ENCODE results near the gene PRLH.

The PRLH gene, protein sequence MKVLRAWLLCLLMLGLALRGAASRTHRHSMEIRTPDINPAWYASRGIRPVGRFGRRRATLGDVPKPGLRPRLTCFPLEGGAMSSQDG

GRCh38 chr2:237566401-237567235 is at the start of gene PRLH:
Gene PRLH (plus strand): TSS chr2:237566574. CDS start chr2:237566574, 0 bp downstream.
- Histone ChIP-seq H3K36me3 (ENCODE audit: insufficient read depth, low read depth, low read length) (no peaks in the 10 kb centered on the region), H3K27me3 (ENCODE audit: insufficient read depth, low read length) (no peaks in the 10 kb centered on the region), H3K4me3 (ENCODE audit: low read length) (no peak within 1 kb of the TSS), H3K27ac (ENCODE audit: low read length) (no peak within 1 kb of the TSS), H3K9ac (ENCODE audit: low read depth, low read length) (no peak within 1 kb of the TSS), H3K9me3 (ENCODE audit: insufficient read depth, low read depth, low read length) (no peaks in the 10 kb centered on the region), H3K4me1 (ENCODE audit: insufficient read depth, low read length) (no peaks in the 10 kb centered on the region)

DNA sequence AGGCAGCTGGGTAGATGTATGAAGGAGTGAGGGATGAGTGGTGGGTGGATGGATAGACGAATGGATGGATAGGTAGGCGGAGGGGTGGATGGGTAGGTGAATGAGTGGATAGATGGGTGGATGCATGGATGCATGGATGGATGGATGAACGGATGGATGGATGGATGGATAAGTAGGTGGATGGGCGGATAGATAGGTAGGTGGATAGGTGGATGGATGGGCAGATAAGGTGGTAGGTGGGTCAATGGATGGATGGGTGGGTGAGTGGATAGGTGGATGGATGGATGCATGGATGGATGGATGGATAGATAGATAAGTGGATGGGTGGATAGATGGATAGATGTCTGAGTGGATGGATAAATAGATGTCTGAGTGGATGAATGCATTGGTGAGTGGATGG is 49.2 kb upstream of the PRLH start:
- Histone ChIP-seq H3K4me1 (ENCODE audit: insufficient read depth, low read length) (no peaks in the 10 kb centered on the region), H3K27ac (ENCODE audit: low read length) (no peak overlapping the region), H3K27me3 (ENCODE audit: insufficient read depth, low read length) (no peaks in the 10 kb centered on the region), H3K36me3 (ENCODE audit: insufficient read depth, low read depth, low read length) (no peaks in the 10 kb centered on the region), H3K9ac (ENCODE audit: low read depth, low read length) (no peak overlapping the region), H3K4me3 (ENCODE audit: low read length) (no peak overlapping the region), H3K9me3 (ENCODE audit: insufficient read depth, low read depth, low read length) (no peaks in the 10 kb centered on the region)

- H3K27ac ChIP-seq (ENCODE audit: low read length): no peak overlapping the region
- no peaks in the 10 kb centered on the region for H3K27me3 ChIP-seq (ENCODE audit: insufficient read depth, low read length)
- no peaks in the 10 kb centered on the region for H3K36me3 ChIP-seq (ENCODE audit: insufficient read depth, low read depth, low read length)
- H3K4me3 ChIP-seq (ENCODE audit: low read length): no peak overlapping the region
- H3K4me1 ChIP-seq (ENCODE audit: insufficient read depth, low read length): no peaks in the 10 kb centered on the region
- H3K9ac ChIP-seq (ENCODE audit: low read depth, low read length): no peak overlapping the region
- H3K9me3 ChIP-seq (ENCODE audit: insufficient read depth, low read depth, low read length): no peaks in the 10 kb centered on the region
Observed at GRCh38 chr2:237517990-237518389, 48.4 kb upstream of the PRLH start.

- H3K4me3 ChIP-seq (ENCODE audit: low read length): no peak overlapping the region
- H3K9ac ChIP-seq (ENCODE audit: low read depth, low read length): no peak overlapping the region
- H3K27ac ChIP-seq (ENCODE audit: low read length): no peak overlapping the region
- H3K27me3 ChIP-seq (ENCODE audit: insufficient read depth, low read length): no peaks in the 10 kb centered on the region
- H3K9me3 ChIP-seq (ENCODE audit: insufficient read depth, low read depth, low read length): no peaks in the 10 kb centered on the region
- no peaks in the 10 kb centered on the region for H3K4me1 ChIP-seq (ENCODE audit: insufficient read depth, low read length)
- no peaks in the 10 kb centered on the region for H3K36me3 ChIP-seq (ENCODE audit: insufficient read depth, low read depth, low read length)
Observed at GRCh38 chr2:237519506-237520245, 46.7 kb upstream of the PRLH start.

DNA sequence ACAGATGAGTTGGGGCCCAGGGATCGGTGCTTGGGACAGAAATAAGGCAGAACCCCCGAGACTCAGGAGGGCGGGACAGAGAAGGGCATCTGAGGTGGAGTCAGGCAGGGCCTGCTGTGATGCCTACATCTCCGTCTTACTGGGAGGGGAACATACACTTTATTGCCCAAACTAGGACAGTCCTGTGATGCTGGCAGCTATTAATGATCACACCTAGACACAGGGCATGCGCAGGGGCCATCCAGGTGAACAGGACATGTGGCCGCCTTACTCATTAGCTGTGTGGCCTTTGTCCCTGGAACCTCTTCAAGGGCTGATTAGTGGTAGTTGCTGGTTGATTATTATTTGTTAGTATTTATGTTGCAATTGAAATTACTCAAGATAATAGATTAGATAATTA is 46.1 kb upstream of the PRLH start:
- H3K9me3 ChIP-seq (ENCODE audit: insufficient read depth, low read depth, low read length): no peaks in the 10 kb centered on the region
- H3K36me3 ChIP-seq (ENCODE audit: insufficient read depth, low read depth, low read length): no peaks in the 10 kb centered on the region
- H3K4me3 ChIP-seq (ENCODE audit: low read length): no peak overlapping the region
- H3K9ac ChIP-seq (ENCODE audit: low read depth, low read length): no peak overlapping the region
- no peaks in the 10 kb centered on the region for H3K4me1 ChIP-seq (ENCODE audit: insufficient read depth, low read length)
- no peak overlapping the region for H3K27ac ChIP-seq (ENCODE audit: low read length)
- no peaks in the 10 kb centered on the region for H3K27me3 ChIP-seq (ENCODE audit: insufficient read depth, low read length)

DNA sequence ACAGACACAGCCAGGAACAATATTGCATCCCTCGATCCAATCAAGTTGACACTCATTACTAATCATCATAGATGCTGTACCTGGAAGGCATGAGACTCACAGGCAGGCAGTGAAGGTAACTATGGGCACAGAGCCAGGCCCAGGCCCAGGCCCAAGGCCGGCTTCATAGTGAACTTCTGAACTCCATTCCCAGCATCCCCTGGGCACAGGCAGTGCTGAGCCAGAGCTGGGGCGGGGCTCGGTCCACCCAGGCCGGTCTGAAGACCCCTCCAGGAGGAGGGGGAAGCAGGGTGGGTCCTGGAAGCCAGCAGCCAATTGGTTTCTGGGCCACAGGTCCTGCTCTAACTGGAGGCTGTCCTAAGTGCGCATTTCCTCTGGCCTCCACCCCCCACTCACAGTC is 41.7 kb upstream of the PRLH start:
- Histone ChIP-seq H3K27me3 (ENCODE audit: insufficient read depth, low read length) (no peaks in the 10 kb centered on the region), H3K9me3 (ENCODE audit: insufficient read depth, low read depth, low read length) (no peaks in the 10 kb centered on the region), H3K4me3 (ENCODE audit: low read length) (no peak overlapping the region), H3K36me3 (ENCODE audit: insufficient read depth, low read depth, low read length) (no peaks in the 10 kb centered on the region), H3K27ac (ENCODE audit: low read length) (no peak overlapping the region), H3K4me1 (ENCODE audit: insufficient read depth, low read length) (no peaks in the 10 kb centered on the region), H3K9ac (ENCODE audit: low read depth, low read length) (no peak overlapping the region)

- Histone ChIP-seq H3K36me3 (ENCODE audit: insufficient read depth, low read depth, low read length) (no peaks in the 10 kb centered on the region), H3K27me3 (ENCODE audit: insufficient read depth, low read length) (no peaks in the 10 kb centered on the region), H3K9me3 (ENCODE audit: insufficient read depth, low read depth, low read length) (no peaks in the 10 kb centered on the region), H3K4me1 (ENCODE audit: insufficient read depth, low read length) (no peaks in the 10 kb centered on the region), H3K27ac (ENCODE audit: low read length) (no peak overlapping the region), H3K9ac (ENCODE audit: low read depth, low read length) (no peak overlapping the region), H3K4me3 (ENCODE audit: low read length) (no peak overlapping the region)
Observed at GRCh38 chr2:237525559-237526157, 40.7 kb upstream of the PRLH start.

DNA sequence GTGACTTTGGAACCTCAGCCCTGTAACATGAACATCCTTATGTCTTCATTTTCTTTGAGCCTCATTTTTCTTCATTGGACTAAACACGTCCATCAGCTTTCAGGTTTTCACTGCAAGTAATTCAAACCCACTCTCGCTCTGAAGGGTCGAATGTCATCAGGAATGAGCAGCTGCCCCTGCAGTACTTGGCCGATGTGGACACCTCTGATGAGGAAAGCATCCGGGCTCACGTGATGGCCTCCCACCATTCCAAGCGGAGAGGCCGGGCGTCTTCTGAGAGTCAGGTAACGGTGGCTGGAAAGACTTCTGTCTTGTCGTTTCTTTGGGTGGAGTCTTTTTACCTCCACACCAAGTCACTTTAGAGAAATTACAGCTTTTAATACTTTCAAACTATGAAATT is 39.1 kb upstream of the PRLH start:
- peaks cover 5% of the 10 kb centered on the region; the same call in 1 of the 2 replicates for H3K4me1 ChIP-seq (ENCODE audit: insufficient read depth, low read length)
- H3K27ac ChIP-seq (ENCODE audit: low read length): no peak overlapping the region
- no peaks in the 10 kb centered on the region for H3K27me3 ChIP-seq (ENCODE audit: insufficient read depth, low read length)
- H3K36me3 ChIP-seq (ENCODE audit: insufficient read depth, low read depth, low read length): no peaks in the 10 kb centered on the region
- H3K9me3 ChIP-seq (ENCODE audit: insufficient read depth, low read depth, low read length): no peaks in the 10 kb centered on the region
- H3K4me3 ChIP-seq (ENCODE audit: low read length): no peak overlapping the region
- H3K9ac ChIP-seq (ENCODE audit: low read depth, low read length): no peak overlapping the region

- no peaks in the 10 kb centered on the region for H3K36me3 ChIP-seq (ENCODE audit: insufficient read depth, low read depth, low read length)
- H3K4me1 ChIP-seq (ENCODE audit: insufficient read depth, low read length): peaks cover 8% of the 10 kb centered on the region; the same call in 1 of the 2 replicates
Observed at GRCh38 chr2:237527766-237528165, 38.6 kb upstream of the PRLH start.

GRCh38 chr2:237529452-237530402 is 36.6 kb upstream of the PRLH start:
- H3K4me3 ChIP-seq (ENCODE audit: low read length): no peak overlapping the region
- H3K27ac ChIP-seq (ENCODE audit: low read length): no peak overlapping the region
- no peaks in the 10 kb centered on the region for H3K27me3 ChIP-seq (ENCODE audit: insufficient read depth, low read length)
- no peaks in the 10 kb centered on the region for H3K9me3 ChIP-seq (ENCODE audit: insufficient read depth, low read depth, low read length)
- no peaks in the 10 kb centered on the region for H3K36me3 ChIP-seq (ENCODE audit: insufficient read depth, low read depth, low read length)
- no peak overlapping the region for H3K9ac ChIP-seq (ENCODE audit: low read depth, low read length)
- peaks cover 8% of the 10 kb centered on the region; the same call in 1 of the 2 replicates for H3K4me1 ChIP-seq (ENCODE audit: insufficient read depth, low read length)

More at GRCh38 chr2:237527766-237528165, 38.6 kb upstream of the PRLH start:
- Histone ChIP-seq H3K27me3 (ENCODE audit: insufficient read depth, low read length) (no peaks in the 10 kb centered on the region), H3K9me3 (ENCODE audit: insufficient read depth, low read depth, low read length) (no peaks in the 10 kb centered on the region), H3K27ac (ENCODE audit: low read length) (no peak overlapping the region), H3K4me3 (ENCODE audit: low read length) (no peak overlapping the region), H3K9ac (ENCODE audit: low read depth, low read length) (no peak overlapping the region)

Data from iPS-20b (cell line).